GM19468 (cell line): ENCODE data around the gene MAP2K3.
A peak's percentile ranks its signal among the peaks of the same experiment; 100 is the strongest.
"Not testable (repeated sequence)": the region's sequence is repeated elsewhere in the genome, so short reads cannot be mapped to it uniquely, and the experiment has no call there.

Experiments
- ATAC-seq: cut with Tn5 transposase; IDR thresholded peaks from one replicate; pipeline ENCODE4 v1.9.1; 2021; ENCODE audit warnings: mild to moderate bottlenecking, moderate library complexity, moderate number of reproducible peaks; ENCODE audit not compliant: unreplicated experiment; ENCODE audit errors: extremely low read depth

Gene MAP2K3

GRCh38 chr17:21320430-21320829 lies 35.9 kb downstream of the MAP2K3 start:
- not testable (repeated sequence) for ATAC-seq

GRCh38 chr17:21321061-21321460 lies 36.5 kb downstream of the MAP2K3 start:
- not testable (repeated sequence) for ATAC-seq

GRCh38 chr17:21321744-21322191 lies 37.3 kb downstream of the MAP2K3 start:
- ATAC-seq: not testable (repeated sequence)

- not testable (repeated sequence) for ATAC-seq
These were observed 39.0 kb downstream of the MAP2K3 start for GRCh38 chr17:21323257-21324111.

- not testable (repeated sequence) for ATAC-seq
These were observed 40.2 kb downstream of the MAP2K3 start for GRCh38 chr17:21324741-21325140.

- peak; percentile 35 for ATAC-seq
These were observed 43.4 kb downstream of the MAP2K3 start for GRCh38 chr17:21327921-21328320.

GRCh38 chr17:21328778-21329177 lies 44.3 kb downstream of the MAP2K3 start:
- ATAC-seq: not testable (repeated sequence)

GRCh38 chr17:21330436-21331160 lies 46.1 kb downstream of the MAP2K3 start:
- ATAC-seq: no peak

GRCh38 chr17:21336541-21337294 lies 52.2 kb downstream of the MAP2K3 start:
- not testable (repeated sequence) for ATAC-seq

- ATAC-seq: not testable (repeated sequence)
These were observed 53.6 kb downstream of the MAP2K3 start for GRCh38 chr17:21337981-21338625.

- ATAC-seq: no peak
These were observed 54.5 kb downstream of the MAP2K3 start for GRCh38 chr17:21339011-21339410.

- not testable (repeated sequence) for ATAC-seq
These were observed 55.1 kb downstream of the MAP2K3 start for GRCh38 chr17:21339571-21339970.

GRCh38 chr17:21340407-21340806 lies 55.9 kb downstream of the MAP2K3 start:
- not testable (repeated sequence) for ATAC-seq

GRCh38 chr17:21341279-21341678 lies 56.8 kb downstream of the MAP2K3 start:
- not testable (repeated sequence) for ATAC-seq

- not testable (repeated sequence) for ATAC-seq
These were observed 57.5 kb downstream of the MAP2K3 start for GRCh38 chr17:21341925-21342540.

- ATAC-seq: not testable (repeated sequence)
These were observed 58.8 kb downstream of the MAP2K3 start for GRCh38 chr17:21343061-21343949.

GRCh38 chr17:21344801-21345200 lies 60.3 kb downstream of the MAP2K3 start:
- not testable (repeated sequence) for ATAC-seq

- ATAC-seq: no peak
These were observed 60.7 kb downstream of the MAP2K3 start for GRCh38 chr17:21345236-21345635.
